Panc1 (cell line): ENCODE measurements around the gene TRIM2.

Experiments
- CTCF ChIP-seq: fragments of 450-650 bp; IDR thresholded peaks from 2 replicates; pipeline ENCODE4 v1.5.1; 2017; ENCODE audit warnings: mild to moderate bottlenecking
- POLR2AphosphoS5 ChIP-seq: IDR thresholded peaks from 2 replicates; pipeline ENCODE4 v1.6.1; 2012; ENCODE audit warnings: mild to moderate bottlenecking, low read depth, low read length, moderate library complexity
- SIN3A ChIP-seq: IDR thresholded peaks from 2 replicates; pipeline ENCODE4 v1.6.1; 2012; ENCODE audit warnings: low read depth, mild to moderate bottlenecking, low read length, moderate library complexity, borderline replicate concordance; ENCODE audit not compliant: insufficient read depth
- TCF7L2 ChIP-seq: IDR thresholded peaks from 2 replicates; pipeline ENCODE4 v1.6.1; 2011; ENCODE audit warnings: mild to moderate bottlenecking, low read depth, low read length, inconsistent platforms

GRCh38 chr4:153169776-153170175, 34.5 kb upstream of the TRIM2 start:
- TF ChIP-seq CTCF (no peak), SIN3A (no peak), POLR2AphosphoS5 (no peak), TCF7L2 (no peak)
